OCI-LY1 (cell line): ENCODE measurements around the gene SEZ6.

Source experiments
- H2AFZ ChIP-seq: fragments of 200-600 bp; sonication (generic), shearing (Covaris generic); 2 replicates; pipeline ENCODE4 v1.6.0; 2014; ENCODE audit warnings: antibody characterized with exemption, mild to moderate bottlenecking, low read length
- H3F3A ChIP-seq: fragments of 200-600 bp; sonication (generic), shearing (Covaris generic); 2 replicates; pipeline ENCODE4 v1.6.0; 2014; ENCODE audit warnings: mild to moderate bottlenecking, antibody characterized with exemption, low read length, moderate library complexity; ENCODE audit not compliant: insufficient read depth
- H3K27ac ChIP-seq: fragments of 200-600 bp; sonication (generic); 2 replicates; pipeline ENCODE4 v1.5.1; 2014; ENCODE audit warnings: low read length, mixed run types, mild to moderate bottlenecking, low read depth; ENCODE audit not compliant: poor library complexity, severe bottlenecking
- H3K27me3 ChIP-seq: fragments of 200-600 bp; sonication (generic); 2 replicates; pipeline ENCODE4 v1.6.0; 2014; ENCODE audit warnings: antibody characterized with exemption, mild to moderate bottlenecking, low read length, moderate library complexity; ENCODE audit not compliant: insufficient read depth
- H3K36me3 ChIP-seq: fragments of 200-600 bp; sonication (generic); 2 replicates; pipeline ENCODE4 v1.6.1; 2014; ENCODE audit warnings: mild to moderate bottlenecking, antibody characterized with exemption, low read length, moderate library complexity, mixed read lengths; ENCODE audit not compliant: insufficient read depth
- H3K4me1 ChIP-seq: fragments of 200-600 bp; sonication (generic); 2 replicates; pipeline ENCODE4 v1.5.1; 2014; ENCODE audit warnings: mild to moderate bottlenecking, low read length, moderate library complexity; ENCODE audit not compliant: insufficient read depth, severe bottlenecking
- H3K4me2 ChIP-seq: fragments of 200-600 bp; sonication (generic), shearing (Covaris generic); 2 replicates; pipeline ENCODE4 v1.6.1; 2014; ENCODE audit warnings: low read length
- H3K4me3 ChIP-seq: fragments of 200-600 bp; sonication (generic); 2 replicates; pipeline ENCODE4 v1.5.1; 2014; ENCODE audit warnings: low read length, low read depth, mild to moderate bottlenecking, mixed read lengths; ENCODE audit not compliant: poor library complexity, severe bottlenecking
- H3K79me2 ChIP-seq: fragments of 200-600 bp; shearing (Covaris generic); 2 replicates; pipeline ENCODE4 v1.6.1; 2016; ENCODE audit warnings: mixed run types, low read length, mixed read lengths; ENCODE audit not compliant: insufficient read depth
- H3K9ac ChIP-seq: fragments of 200-600 bp; sonication (generic), shearing (Covaris generic); 2 replicates; pipeline ENCODE4 v1.6.1; 2014; ENCODE audit warnings: mild to moderate bottlenecking, low read length, mixed read lengths
- H3K9me2 ChIP-seq: fragments of 200-600 bp; sonication (generic), shearing (Covaris generic); 2 replicates; pipeline ENCODE4 v1.6.1; 2014; ENCODE audit warnings: low read depth, mild to moderate bottlenecking, low read length, mixed read lengths
- H3K9me3 ChIP-seq: fragments of 200-600 bp; shearing (Covaris generic); 2 replicates; pipeline ENCODE4 v1.6.1; 2014; ENCODE audit warnings: low read length, mixed read lengths
- H4K20me1 ChIP-seq: fragments of 200-600 bp; sonication (generic), shearing (Covaris generic); 2 replicates; pipeline ENCODE4 v1.6.0; 2016; ENCODE audit warnings: mild to moderate bottlenecking, low read length; ENCODE audit not compliant: insufficient read depth
- EZH2 ChIP-seq: fragments of 200-600 bp; sonication (generic), shearing (Covaris generic); IDR thresholded peaks from 2 replicates; pipeline ENCODE4 v1.8.0; 2017; ENCODE audit warnings: borderline replicate concordance, mixed run types, mild to moderate bottlenecking, antibody characterized with exemption, low read length, moderate library complexity, mixed read lengths
- TF ChIP-seq, protein P1 (sequence below): fragments of 200-600 bp; sonication (generic), shearing (Covaris generic); IDR thresholded peaks from 2 replicates; pipeline ENCODE4 v1.5.1; 2017; ENCODE audit warnings: mild to moderate bottlenecking, antibody characterized with exemption, low read length, moderate library complexity, mixed read lengths

The SEZ6 gene

DNA sequence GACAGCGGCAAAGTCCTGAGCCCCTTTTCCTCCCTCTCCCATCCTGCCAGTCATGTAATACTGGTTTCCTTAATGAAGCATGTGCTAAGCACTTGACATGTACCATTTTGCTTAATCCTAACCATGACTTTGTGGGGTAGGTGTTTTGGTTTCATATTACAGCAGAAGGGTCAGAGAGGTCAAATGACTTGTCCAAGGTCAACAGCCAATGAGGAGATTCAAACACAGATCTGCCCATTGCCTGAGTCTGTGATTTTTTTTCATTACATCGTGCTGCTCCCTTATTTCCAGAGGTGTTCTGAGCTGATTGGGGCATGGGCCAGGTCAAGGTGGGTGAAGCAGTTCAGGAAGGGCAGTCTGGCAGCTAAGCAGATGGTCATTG, 36.9 kb downstream of the SEZ6 start:
- no peak overlapping the region for H3K4me3 ChIP-seq
- no peak overlapping the region for H3K27ac ChIP-seq
- TF ChIP-seq, protein P1, sequence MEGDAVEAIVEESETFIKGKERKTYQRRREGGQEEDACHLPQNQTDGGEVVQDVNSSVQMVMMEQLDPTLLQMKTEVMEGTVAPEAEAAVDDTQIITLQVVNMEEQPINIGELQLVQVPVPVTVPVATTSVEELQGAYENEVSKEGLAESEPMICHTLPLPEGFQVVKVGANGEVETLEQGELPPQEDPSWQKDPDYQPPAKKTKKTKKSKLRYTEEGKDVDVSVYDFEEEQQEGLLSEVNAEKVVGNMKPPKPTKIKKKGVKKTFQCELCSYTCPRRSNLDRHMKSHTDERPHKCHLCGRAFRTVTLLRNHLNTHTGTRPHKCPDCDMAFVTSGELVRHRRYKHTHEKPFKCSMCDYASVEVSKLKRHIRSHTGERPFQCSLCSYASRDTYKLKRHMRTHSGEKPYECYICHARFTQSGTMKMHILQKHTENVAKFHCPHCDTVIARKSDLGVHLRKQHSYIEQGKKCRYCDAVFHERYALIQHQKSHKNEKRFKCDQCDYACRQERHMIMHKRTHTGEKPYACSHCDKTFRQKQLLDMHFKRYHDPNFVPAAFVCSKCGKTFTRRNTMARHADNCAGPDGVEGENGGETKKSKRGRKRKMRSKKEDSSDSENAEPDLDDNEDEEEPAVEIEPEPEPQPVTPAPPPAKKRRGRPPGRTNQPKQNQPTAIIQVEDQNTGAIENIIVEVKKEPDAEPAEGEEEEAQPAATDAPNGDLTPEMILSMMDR, result no peak
- no peak for TF ChIP-seq EZH2

GRCh38 chr17:28968231-28968913, 37.5 kb downstream of the SEZ6 start:
- Histone ChIP-seq H3K27ac (no peak overlapping the region), H3K9me2 (no peaks in the 10 kb centered on the region), H4K20me1 (no peaks in the 10 kb centered on the region), H2AFZ (no peak overlapping the region), H3K4me2 (no peak overlapping the region), H3K79me2 (no peaks in the 10 kb centered on the region), H3K36me3 (no peaks in the 10 kb centered on the region), H3F3A (no peaks in the 10 kb centered on the region), H3K9ac (no peak overlapping the region), H3K4me3 (no peak overlapping the region), H3K4me1 (no peaks in the 10 kb centered on the region), H3K27me3 (no peaks in the 10 kb centered on the region), H3K9me3 (no peaks in the 10 kb centered on the region)
- no peak for TF ChIP-seq EZH2
- TF ChIP-seq, protein P1, result no peak

More for the DNA sequence above, 36.9 kb downstream of the SEZ6 start:
- Histone ChIP-seq H4K20me1 (no peaks in the 10 kb centered on the region), H3K9me2 (no peaks in the 10 kb centered on the region), H3F3A (no peaks in the 10 kb centered on the region), H3K79me2 (no peaks in the 10 kb centered on the region), H3K9me3 (no peaks in the 10 kb centered on the region), H2AFZ (no peak overlapping the region), H3K36me3 (no peaks in the 10 kb centered on the region), H3K9ac (no peak overlapping the region), H3K4me1 (no peaks in the 10 kb centered on the region), H3K4me2 (no peak overlapping the region), H3K27me3 (no peaks in the 10 kb centered on the region)

DNA sequence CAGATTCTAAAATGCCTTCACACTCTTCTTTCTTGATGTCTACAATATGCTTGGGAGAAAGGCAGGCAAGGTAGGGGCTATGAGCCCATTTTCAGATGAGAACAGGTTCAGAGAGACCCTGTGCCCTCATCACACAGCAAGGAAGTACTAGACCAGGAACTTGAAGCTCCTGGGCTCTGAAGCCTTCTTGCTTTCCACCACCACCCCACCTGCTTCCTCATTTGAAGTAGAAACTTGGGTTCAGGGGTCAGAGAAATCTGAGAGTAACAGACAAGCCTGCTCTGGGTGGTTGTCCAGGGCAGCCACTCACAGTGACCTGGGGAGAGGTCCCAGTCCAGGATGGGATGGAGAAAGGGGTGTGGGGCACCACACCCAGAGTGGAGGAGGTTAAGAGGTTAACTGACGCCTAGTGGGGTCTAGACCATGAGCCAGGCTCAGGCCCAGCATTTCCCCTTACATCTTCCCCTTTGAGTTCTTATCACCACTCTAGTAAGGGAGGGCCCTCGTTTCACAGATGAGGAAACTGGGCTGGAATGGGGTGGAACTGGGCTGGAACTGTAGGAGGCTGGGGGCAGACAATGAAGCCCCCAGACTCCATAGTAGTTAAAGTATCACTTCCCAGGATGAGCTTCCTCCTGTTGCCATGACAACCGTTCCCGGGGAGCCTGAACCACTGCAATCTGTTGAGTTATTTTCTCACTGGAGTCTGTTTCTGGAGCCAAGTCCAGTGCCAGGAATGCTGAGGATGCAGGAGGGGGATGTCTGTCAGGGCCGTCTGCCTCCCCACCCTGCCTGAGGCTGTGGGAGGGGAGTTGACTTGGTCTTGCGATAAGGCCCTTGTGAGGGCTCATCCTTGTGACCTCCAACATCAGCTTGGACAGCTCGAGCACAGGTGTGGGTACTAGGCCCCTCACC, 38.4 kb downstream of the SEZ6 start:
- no peak overlapping the region for H3K4me2 ChIP-seq

More for the DNA sequence above, 38.4 kb downstream of the SEZ6 start:
- no peaks in the 10 kb centered on the region for H3F3A ChIP-seq
- H3K27ac ChIP-seq, result no peak overlapping the region
- no peaks in the 10 kb centered on the region for H3K9me2 ChIP-seq
- H4K20me1 ChIP-seq, result no peaks in the 10 kb centered on the region
- H3K9ac ChIP-seq, result no peak overlapping the region
- H3K4me3 ChIP-seq, result no peak overlapping the region
- no peak overlapping the region for H2AFZ ChIP-seq
- H3K79me2 ChIP-seq, result no peaks in the 10 kb centered on the region
- no peak for TF ChIP-seq EZH2
- TF ChIP-seq, protein P1, result no peak
- no peaks in the 10 kb centered on the region for H3K27me3 ChIP-seq
- H3K4me1 ChIP-seq, result no peaks in the 10 kb centered on the region
- H3K36me3 ChIP-seq, result no peaks in the 10 kb centered on the region
- H3K9me3 ChIP-seq, result no peaks in the 10 kb centered on the region
